IMR-90 (cell line): ENCODE data around the gene MAGI1. TPM values are rescaled to one million over a fixed set of nuclear protein-coding genes. Genes with fewer than 3 reads are reported as not detected.

ENCODE experiments used
- ATAC-seq: fragments of 200-7000 bp; cut with Tn5 transposase; 2 replicates; pipeline ENCODE4 v1.9.1; 2020; ENCODE audit warnings: low read depth, mild to moderate bottlenecking, moderate library complexity
- BruUV-seq: library from RNA; stranded (reverse); fragments of 400-500 nt; replicated peaks from 2 replicates; lab custom pipeline; 2021; lab: Mats Ljungman, UMichigan
- CTCF ChIA-PET: fragments of 300-600 bp; formaldehyde crosslinking; extraction: SDS; loops from one replicate; lab custom pipeline; 2021; ENCODE audit warnings: antibody characterized with exemption; lab: Yijun Ruan, JAX
- POLR2A ChIA-PET: fragments of 300-600 bp; sonication (Branson Sonifier 250); formaldehyde crosslinking; loops from one replicate; lab custom pipeline; 2022; ENCODE audit warnings: antibody characterized with exemption; ENCODE audit not compliant: unreplicated experiment; lab: Charles Lee
- DNase-seq: peaks from one replicate; pipeline ENCODE4 v3.0.0; 2013
- H2AFZ ChIP-seq: replicated peaks from 2 replicates; pipeline ENCODE3; 2013; ENCODE audit warnings: low read length, mild to moderate bottlenecking; ENCODE audit not compliant: poor library complexity
- H2AK5ac ChIP-seq: 2 replicates; pipeline ENCODE4 v1.6.1; 2013; ENCODE audit warnings: low read depth, low read length, inconsistent platforms
- H2AK9ac ChIP-seq: replicated peaks from 2 replicates; pipeline ENCODE3; 2013; ENCODE audit warnings: mild to moderate bottlenecking, low read depth, low read length, moderate library complexity; ENCODE audit not compliant: poor library complexity
- H2BK120ac ChIP-seq: 2 replicates; pipeline ENCODE4 v1.6.1; 2013; ENCODE audit warnings: low read depth, low read length, inconsistent platforms
- H2BK15ac ChIP-seq: 3 replicates; pipeline ENCODE4 v1.6.1; 2013; ENCODE audit warnings: low read depth, low read length, inconsistent platforms
- H2BK20ac ChIP-seq: 2 replicates; pipeline ENCODE4 v1.6.1; 2013; ENCODE audit warnings: low read depth, mild to moderate bottlenecking, inconsistent platforms, low read length, moderate library complexity
- H2BK5ac ChIP-seq: 2 replicates; pipeline ENCODE4 v1.6.1; 2013; ENCODE audit warnings: mild to moderate bottlenecking, low read depth, low read length, inconsistent platforms; ENCODE audit not compliant: poor library complexity, severe bottlenecking
- H3K14ac ChIP-seq: replicated peaks from 2 replicates; pipeline ENCODE4 v1.6.1; 2013; ENCODE audit warnings: low read depth, low read length, inconsistent platforms
- H3K18ac ChIP-seq: 2 replicates; pipeline ENCODE4 v1.6.1; 2013; ENCODE audit warnings: low read depth, low read length, control low read depth
- H3K23ac ChIP-seq: 2 replicates; pipeline ENCODE4 v1.6.1; 2013; ENCODE audit warnings: low read depth, low read length, inconsistent platforms
- H3K27ac ChIP-seq: 2 replicates; pipeline ENCODE4 v1.5.1; 2013; ENCODE audit warnings: mild to moderate bottlenecking, control low read depth, low read length; ENCODE audit not compliant: insufficient read depth
- H3K27me3 ChIP-seq: 2 replicates; pipeline ENCODE4 v1.6.1; 2013; ENCODE audit warnings: low read length; ENCODE audit not compliant: control insufficient read depth, insufficient read depth
- H3K36me3 ChIP-seq: 2 replicates; pipeline ENCODE4 v1.6.1; 2013; ENCODE audit warnings: low read length, mixed read lengths; ENCODE audit not compliant: control insufficient read depth, insufficient read depth
- H3K4ac ChIP-seq: 2 replicates; pipeline ENCODE4 v1.6.1; 2013; ENCODE audit warnings: low read depth, low read length, inconsistent platforms
- H3K4me1 ChIP-seq: 2 replicates; pipeline ENCODE4 v1.6.1; 2013; ENCODE audit warnings: low read length, mixed read lengths; ENCODE audit not compliant: control insufficient read depth, insufficient read depth
- H3K4me2 ChIP-seq: 2 replicates; pipeline ENCODE4 v1.6.1; 2013; ENCODE audit warnings: low read depth, mild to moderate bottlenecking, control low read depth, low read length, moderate library complexity
- H3K4me3 ChIP-seq: 2 replicates; pipeline ENCODE4 v1.5.1; 2013; ENCODE audit warnings: low read depth, mild to moderate bottlenecking, control low read depth, low read length, moderate library complexity; ENCODE audit not compliant: insufficient read depth
- H3K56ac ChIP-seq: 2 replicates; pipeline ENCODE4 v1.6.1; 2013; ENCODE audit warnings: low read length, inconsistent platforms; ENCODE audit not compliant: insufficient read depth; ENCODE audit errors: extremely low read depth
- H3K79me1 ChIP-seq, 2 experiments: 2 replicates each; pipeline ENCODE4 v1.6.1; 2013; ENCODE audit warnings: low read length in 2 of 2, inconsistent platforms in 1 of 2, low read depth in 1 of 2
- H3K9ac ChIP-seq: 2 replicates; pipeline ENCODE4 v1.6.1; 2013; ENCODE audit warnings: low read depth, low read length, control low read depth
- H3K9me1 ChIP-seq: 2 replicates; pipeline ENCODE4 v1.6.1; 2013; ENCODE audit warnings: low read length, inconsistent platforms; ENCODE audit not compliant: insufficient read depth
- H3K9me3 ChIP-seq: 2 replicates; pipeline ENCODE4 v1.6.1; 2013; ENCODE audit warnings: low read length; ENCODE audit not compliant: control insufficient read depth, insufficient read depth
- H4K20me1 ChIP-seq: 2 replicates; pipeline ENCODE4 v1.6.1; 2013; ENCODE audit warnings: low read length, inconsistent platforms; ENCODE audit not compliant: insufficient read depth
- H4K5ac ChIP-seq: 2 replicates; pipeline ENCODE4 v1.6.1; 2013; ENCODE audit warnings: mild to moderate bottlenecking, low read depth, low read length, control low read depth
- H4K8ac ChIP-seq, 2 experiments: 2 replicates each; pipeline ENCODE4 v1.6.1; 2013; ENCODE audit warnings: low read depth in 2 of 2, low read length in 2 of 2, control low read depth in 1 of 2, inconsistent platforms in 1 of 2
- H4K91ac ChIP-seq: 2 replicates; pipeline ENCODE4 v1.6.1; 2013; ENCODE audit warnings: low read depth, low read length, inconsistent platforms; ENCODE audit not compliant: insufficient read depth
- BHLHE40 ChIP-seq: fragments of 150-350 bp; IDR thresholded peaks from 2 replicates; pipeline ENCODE4 v1.6.1; 2016; ENCODE audit warnings: mild to moderate bottlenecking, low read depth, low read length
- CEBPB ChIP-seq: IDR thresholded peaks from 2 replicates; pipeline ENCODE4 v1.6.1; 2012; ENCODE audit warnings: low read depth, low read length, improper control_type of control experiment
- FOS ChIP-seq: fragments of 150-350 bp; IDR thresholded peaks from 2 replicates; pipeline ENCODE4 v1.6.1; 2016; ENCODE audit warnings: low read depth, low read length
- NFE2L2 ChIP-seq: fragments of 150-350 bp; IDR thresholded peaks from 2 replicates; pipeline ENCODE4 v1.6.1; 2016; ENCODE audit warnings: low read depth, mild to moderate bottlenecking, low read length
- RFX5 ChIP-seq: IDR thresholded peaks from 2 replicates; pipeline ENCODE4 v1.8.0; 2012; ENCODE audit warnings: low read depth, mild to moderate bottlenecking, low read length, moderate library complexity
- SMC3 ChIP-seq: fragments of 150-350 bp; IDR thresholded peaks from 2 replicates; pipeline ENCODE4 v1.6.1; 2016; ENCODE audit warnings: low read depth, mild to moderate bottlenecking, antibody characterized with exemption, low read length, moderate library complexity
- USF2 ChIP-seq: fragments of 150-350 bp; IDR thresholded peaks from 2 replicates; pipeline ENCODE4 v1.6.1; 2017; ENCODE audit warnings: mild to moderate bottlenecking, antibody characterized with exemption, low read length, low read depth
- WGBS, 2 experiments: methylation state at CpG; one replicate each; pipeline versions ENCODE4 v1.1.5 to v1.1.7; 2013; ENCODE audit warnings: missing lambda C conversion rate in 2 of 2; ENCODE audit not compliant: insufficient read length in 1 of 2; ENCODE audit errors: extremely low coverage in 2 of 2; 5-methylcytosine and 5-hydroxymethylcytosine counted together
- dilution Hi-C: fragments of 300-500 bp; cut with HindIII; formaldehyde crosslinking; loops from one replicate; pipeline ENCODE4 v1.14.3; 2018; ENCODE audit warnings: low sequenced_read_pairs; ENCODE audit not compliant: unreplicated experiment
- in situ Hi-C: fragments of 300-500 bp; cut with MboI; formaldehyde crosslinking; loops from 3 replicates; pipeline ENCODE4 v1.14.3; 2019; ENCODE audit warnings: low sequenced_read_pairs, inconsistent platforms, mixed read lengths
- intact Hi-C: fragments of 100-400 bp; cut with micrococcal nuclease; formaldehyde crosslinking; loops from 2 replicates; pipeline ENCODE4 v1.10.0; 2022
- polyA plus RNA-seq, 3 experiments: library from polyadenylated mRNA; depleted of rRNA; stranded (reverse); fragments of >200 nt; gene quantifications; 2 replicates each; pipeline ENCODE4 v1.2.3, GENCODE V29; 2012; ENCODE audit warnings: low replicate concordance in 1 of 3
- total RNA-seq: library from RNA; depleted of rRNA; stranded (reverse); fragments of >200 nt; gene quantifications from 2 replicates; pipeline ENCODE4 v1.2.3, GENCODE V29; 2012
- TF ChIP-seq, protein P1 (sequence below): conservative IDR thresholded peaks from 2 replicates; pipeline ENCODE4 v1.5.1; 2012; ENCODE audit warnings: mild to moderate bottlenecking, low read depth, low read length, improper control_type of control experiment

The MAGI1 gene
- total and polyA plus RNA-seq, 2 of the 4 experiments (the other 2 are of a cell fraction) = 14.5 to 24.2 TPM

DNA sequence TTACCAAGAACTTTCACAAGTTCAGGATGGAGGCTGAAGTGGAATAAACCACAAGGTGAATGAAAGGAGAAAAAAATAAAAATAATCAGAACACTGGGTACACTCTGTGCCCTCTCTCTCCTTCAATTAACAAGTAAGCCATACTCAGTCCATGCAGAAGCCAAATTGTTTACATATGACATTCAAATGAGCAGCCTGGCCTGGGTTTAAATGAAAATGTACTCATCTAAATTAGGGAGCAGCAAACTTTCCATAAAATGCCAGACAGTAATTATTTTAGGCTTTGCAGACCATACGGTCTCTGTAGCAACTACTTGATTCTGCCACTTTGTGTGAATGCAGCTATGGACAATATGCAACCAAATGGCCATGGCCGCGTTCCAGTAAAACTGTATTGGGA is 376.6 kb downstream of the MAGI1 start:
- Histone ChIP-seq H3K4me2 (no peak overlapping the region), H2BK15ac (no peak overlapping the region), H3K56ac (no peak overlapping the region), H2AK5ac (no peak overlapping the region), H2BK20ac (no peak overlapping the region), H2AFZ (no peak overlapping the region), H3K23ac (no peak overlapping the region), H3K14ac (no peak overlapping the region), H4K20me1 (no peaks in the 10 kb centered on the region), H3K27ac (no peak overlapping the region), H4K91ac (no peak overlapping the region), H3K9me3 (no peaks in the 10 kb centered on the region), H3K9me1 (no peaks in the 10 kb centered on the region; the same call in 1 of the 2 replicates), H2AK9ac (no peak overlapping the region), H3K79me1 (peaks cover 8 to 21% of the 10 kb centered on the region in 2 experiments; a peak in 3 of 4 replicates), H3K4me3 (no peak overlapping the region), H3K36me3 (no peaks in the 10 kb centered on the region), H4K5ac (no peak overlapping the region), H3K4ac (no peak overlapping the region), H4K8ac (no peak overlapping the region), H3K27me3 (no peaks in the 10 kb centered on the region), H3K9ac (no peak overlapping the region), H3K18ac (no peak overlapping the region), H2BK5ac (no peak overlapping the region), H2BK120ac (no peak overlapping the region), H3K4me1 (peaks cover 5% of the 10 kb centered on the region)
- BruUV-seq = no TSS peak
- no peak for ATAC-seq
- intact Hi-C loops (no loop called here), in situ Hi-C loops (no loop called here), dilution Hi-C loops (no loop called here)
- TF ChIP-seq SMC3 = no peak
- no peak for TF ChIP-seq RFX5
- no peak for TF ChIP-seq CEBPB
- TF ChIP-seq USF2 = no peak
- no peak for TF ChIP-seq FOS
- TF ChIP-seq BHLHE40 = no peak
- TF ChIP-seq, protein P1, sequence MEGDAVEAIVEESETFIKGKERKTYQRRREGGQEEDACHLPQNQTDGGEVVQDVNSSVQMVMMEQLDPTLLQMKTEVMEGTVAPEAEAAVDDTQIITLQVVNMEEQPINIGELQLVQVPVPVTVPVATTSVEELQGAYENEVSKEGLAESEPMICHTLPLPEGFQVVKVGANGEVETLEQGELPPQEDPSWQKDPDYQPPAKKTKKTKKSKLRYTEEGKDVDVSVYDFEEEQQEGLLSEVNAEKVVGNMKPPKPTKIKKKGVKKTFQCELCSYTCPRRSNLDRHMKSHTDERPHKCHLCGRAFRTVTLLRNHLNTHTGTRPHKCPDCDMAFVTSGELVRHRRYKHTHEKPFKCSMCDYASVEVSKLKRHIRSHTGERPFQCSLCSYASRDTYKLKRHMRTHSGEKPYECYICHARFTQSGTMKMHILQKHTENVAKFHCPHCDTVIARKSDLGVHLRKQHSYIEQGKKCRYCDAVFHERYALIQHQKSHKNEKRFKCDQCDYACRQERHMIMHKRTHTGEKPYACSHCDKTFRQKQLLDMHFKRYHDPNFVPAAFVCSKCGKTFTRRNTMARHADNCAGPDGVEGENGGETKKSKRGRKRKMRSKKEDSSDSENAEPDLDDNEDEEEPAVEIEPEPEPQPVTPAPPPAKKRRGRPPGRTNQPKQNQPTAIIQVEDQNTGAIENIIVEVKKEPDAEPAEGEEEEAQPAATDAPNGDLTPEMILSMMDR = no peak
- TF ChIP-seq NFE2L2 = no peak
- ChIA-PET CTCF (no interaction called here), POLR2A (no interaction called here)
- no peak for DNase-seq
- no CpG with 5 or more reads among the region's 3 CpGs for WGBS, 2 experiments
